SK-N-MC (cell line): ENCODE data around the gene CCDC102A.

Source experiments
- EZH2 ChIP-seq: fragments of 200-600 bp; sonication (generic); IDR thresholded peaks from one replicate; pipeline ENCODE4 v1.6.1; 2017; ENCODE audit warnings: antibody characterized with exemption
- FOXP2 ChIP-seq: optimal IDR thresholded peaks from 2 replicates; pipeline ENCODE3; 2011; ENCODE audit warnings: mild to moderate bottlenecking, moderate library complexity; ENCODE audit not compliant: insufficient read depth; ENCODE audit errors: extremely low read length, control extremely low read depth
- POLR2AphosphoS5 ChIP-seq: IDR thresholded peaks from 2 replicates; pipeline ENCODE4 v1.6.1; 2012; ENCODE audit warnings: mild to moderate bottlenecking, low read depth, low read length, borderline replicate concordance

- TF ChIP-seq EZH2 (no peak), POLR2AphosphoS5 (no peak), FOXP2 (no peak)
Measured at GRCh38 chr16:57551057-57551456, 14.7 kb upstream of the CCDC102A start.
